Gastrocnemius medialis (tissue), 4 donors: Measurements from ENCODE around the gene PCSK5. TPM values are rescaled to one million over a fixed set of nuclear protein-coding genes. Genes with fewer than 3 reads are reported as not detected.

Source experiments
- ATAC-seq, 2 donors: fragments of 150-250 bp; one replicate each; pipeline ENCODE4 v1.9.1; 2016
- DNase-seq, 2 donors: peaks; one replicate each; pipeline ENCODE4 v3.0.0-alpha.2; 2019
- H3K27ac ChIP-seq, 4 donors: fragments of 200-600 bp; sonication (generic); 1 replicate in 1 of 4; 2 replicates in 3 of 4; pipeline ENCODE4 v1.5.1; 2016 to 2018; ENCODE audit warnings: mild to moderate bottlenecking in 2 of 4, moderate library complexity in 1 of 4
- H3K27me3 ChIP-seq, 3 donors: fragments of 200-600 bp; sonication (generic) in 2 of 3; 1 replicate in 1 of 3; 2 replicates in 2 of 3; pipeline versions ENCODE4 v1.5.1 to v1.6.0; 2016 to 2019; ENCODE audit warnings: mild to moderate bottlenecking in 1 of 3, moderate library complexity in 1 of 3
- H3K36me3 ChIP-seq, 2 donors: fragments of 200-600 bp; sonication (generic) in 1 of 2; one replicate each; pipeline ENCODE4 v1.5.1; 2017 to 2018
- H3K4me1 ChIP-seq, 2 donors: fragments of 200-600 bp; sonication (generic) in 1 of 2; one replicate each; pipeline ENCODE4 v1.5.1; 2016 to 2017; ENCODE audit warnings: mild to moderate bottlenecking in 2 of 2
- H3K4me3 ChIP-seq, 4 donors: fragments of 200-600 bp; sonication (generic) in 3 of 4; 1 replicate in 1 of 4; 2 replicates in 3 of 4; pipeline ENCODE4 v1.5.1; 2016 to 2019; ENCODE audit warnings: mild to moderate bottlenecking in 2 of 4
- H3K9me3 ChIP-seq, 3 donors: fragments of 200-600 bp; sonication (generic) in 2 of 3; 1 replicate in 1 of 3; 2 replicates in 2 of 3; pipeline ENCODE4 v1.5.1; 2016 to 2019
- CTCF ChIP-seq, 5 experiments: fragments of 450-650 bp in 3 of 5; fragments of 200-600 bp in 2 of 5; sonication (generic) in 2 of 5; IDR thresholded peaks in 4 of 5; conservative IDR thresholded peaks in 1 of 5; 1 replicate in 4 of 5; 2 replicates in 1 of 5; pipeline ENCODE4 v1.5.1; 2016 to 2019; ENCODE audit warnings: antibody characterized with exemption in 5 of 5, mild to moderate bottlenecking in 3 of 5, moderate library complexity in 3 of 5
- POLR2A ChIP-seq, 2 donors: fragments of 450-650 bp; IDR thresholded peaks; one replicate each; pipeline ENCODE4 v1.6.1; 2017; ENCODE audit warnings: antibody characterized with exemption in 2 of 2, mild to moderate bottlenecking in 2 of 2, moderate library complexity in 2 of 2
- in situ Hi-C, 4 donors: fragments of 200-750 bp; cut with MboI; loops; one replicate each; pipeline versions ENCODE4 v1.15.0 to v1.8.0; 2017; ENCODE audit warnings: low sequenced_read_pairs in 4 of 4
- intact Hi-C: fragments of 100-400 bp; cut with DNase I; formaldehyde crosslinking; loops from one replicate; pipeline ENCODE4 v1.15.1; 2023; ENCODE audit warnings: low total_unique reads
- total RNA-seq, 4 donors: library from RNA; depleted of rRNA; stranded (reverse); fragments of >200 nt; gene quantifications; one replicate each; pipeline versions ENCODE4 v1.1.0 to v1.2.3, GENCODE V29; 2016

Gene PCSK5
- total RNA-seq, 4 donors from 2014 or later, result 1.3 to 8.3 (median 3.2) TPM

GRCh38 chr9:76137931-76138330 lies 247.5 kb downstream of the PCSK5 start:
- intact Hi-C loops, result no loop called here
- no peak overlapping the region for H3K4me3 ChIP-seq
- DNase-seq, result no peak

GRCh38 chr9:76138360-76138759 lies 247.9 kb downstream of the PCSK5 start:
- H3K4me3 ChIP-seq, result no peak overlapping the region
- in situ Hi-C loops (no loop called here), intact Hi-C loops (no loop called here)

More at GRCh38 chr9:76137931-76138330, 247.5 kb downstream of the PCSK5 start:
- no peaks in the 10 kb centered on the region for H3K4me1 ChIP-seq
- H3K27ac ChIP-seq, result no peak overlapping the region
- H3K36me3 ChIP-seq, result no peaks in the 10 kb centered on the region
- in situ Hi-C loops, result no loop called here
- ATAC-seq, result no peak
- no peak for TF ChIP-seq CTCF (IDR thresholded peaks at IDR 0.05 in 4 of 5, conservative IDR thresholded peaks at IDR 0.05 in 1 of 5)
- no peak for TF ChIP-seq POLR2A (IDR thresholded peaks at IDR 0.05)
- H3K27me3 ChIP-seq, result no peaks in the 10 kb centered on the region
- H3K9me3 ChIP-seq, result no peaks in the 10 kb centered on the region

GRCh38 chr9:76143834-76144233 lies 253.4 kb downstream of the PCSK5 start:
- Histone ChIP-seq H3K4me3 (no peak overlapping the region), H3K4me1 (no peaks in the 10 kb centered on the region), H3K27ac (no peak overlapping the region), H3K9me3 (no peaks in the 10 kb centered on the region), H3K36me3 (no peaks in the 10 kb centered on the region), H3K27me3 (no peaks in the 10 kb centered on the region)
- in situ Hi-C loops (no loop called here), intact Hi-C loops (no loop called here)
- ATAC-seq (no peak), DNase-seq (no peak)
- TF ChIP-seq CTCF (IDR thresholded peaks at IDR 0.05 in 4 of 5, conservative IDR thresholded peaks at IDR 0.05 in 1 of 5), result no peak
- no peak for TF ChIP-seq POLR2A (IDR thresholded peaks at IDR 0.05)

More at GRCh38 chr9:76138360-76138759, 247.9 kb downstream of the PCSK5 start:
- Histone ChIP-seq H3K9me3 (no peaks in the 10 kb centered on the region), H3K27me3 (no peaks in the 10 kb centered on the region), H3K4me1 (no peaks in the 10 kb centered on the region), H3K36me3 (no peaks in the 10 kb centered on the region), H3K27ac (no peak overlapping the region)
- no peak for ATAC-seq
- TF ChIP-seq CTCF (IDR thresholded peaks at IDR 0.05 in 4 of 5, conservative IDR thresholded peaks at IDR 0.05 in 1 of 5) (no peak), POLR2A (IDR thresholded peaks at IDR 0.05) (no peak)
- no peak for DNase-seq

- H3K4me3 ChIP-seq, result no peak overlapping the region
- H3K27ac ChIP-seq, result no peak overlapping the region
- DNase-seq, result no peak
- TF ChIP-seq POLR2A (IDR thresholded peaks at IDR 0.05) (no peak), CTCF (IDR thresholded peaks at IDR 0.05 in 4 of 5, conservative IDR thresholded peaks at IDR 0.05 in 1 of 5) (no peak)
- in situ Hi-C loops, result no loop called here
- ATAC-seq, result no peak
- intact Hi-C loops, result no loop called here
- no peaks in the 10 kb centered on the region for H3K36me3 ChIP-seq
- no peaks in the 10 kb centered on the region for H3K27me3 ChIP-seq
- no peaks in the 10 kb centered on the region for H3K4me1 ChIP-seq
- H3K9me3 ChIP-seq, result no peaks in the 10 kb centered on the region
Observed at GRCh38 chr9:76150013-76150412, 259.5 kb downstream of the PCSK5 start.

DNA sequence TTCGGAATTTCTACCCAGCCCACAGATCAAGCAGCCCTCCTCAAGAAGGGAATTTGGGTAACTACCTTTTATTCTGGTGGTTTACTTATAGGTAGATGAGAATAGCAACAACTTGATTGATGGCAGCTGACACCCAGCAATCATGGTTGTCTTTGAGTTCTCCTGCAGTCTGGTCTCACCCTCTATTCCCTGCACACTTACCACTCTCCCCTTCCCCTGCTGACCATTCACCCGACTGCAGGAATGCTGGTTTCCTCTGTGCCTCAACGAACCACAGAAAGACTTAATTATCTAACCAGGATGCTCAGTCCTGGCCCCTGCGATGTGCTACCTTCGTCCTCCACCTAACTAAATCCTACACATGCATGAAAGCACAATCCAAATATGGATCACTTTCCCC lies 260.8 kb downstream of the PCSK5 start:
- no peak overlapping the region for H3K27ac ChIP-seq
- in situ Hi-C loops, result no loop called here
- H3K27me3 ChIP-seq, result no peaks in the 10 kb centered on the region
- no peaks in the 10 kb centered on the region for H3K9me3 ChIP-seq
- ATAC-seq (no peak), DNase-seq (no peak)
- no peak overlapping the region for H3K4me3 ChIP-seq
- intact Hi-C loops, result no loop called here
- no peaks in the 10 kb centered on the region for H3K36me3 ChIP-seq
- no peaks in the 10 kb centered on the region for H3K4me1 ChIP-seq
- no peak for TF ChIP-seq POLR2A (IDR thresholded peaks at IDR 0.05)
- TF ChIP-seq CTCF (IDR thresholded peaks at IDR 0.05 in 4 of 5, conservative IDR thresholded peaks at IDR 0.05 in 1 of 5), result no peak
